HL-60 (cell line): ENCODE data around the gene SSTR1.

ENCODE experiments used
- DNase-seq, 2 experiments: peaks; one replicate each; pipeline ENCODE4 v3.0.0-alpha.2; 2010 to 2020; ENCODE audit warnings: low read depth in 1 of 2, low spot score in 1 of 2
- H3K27ac ChIP-seq: fragments of 250-450 bp; sonication (Bioruptor Pico); replicated peaks from 2 replicates; pipeline ENCODE4 v1.5.1; 2020; ENCODE audit warnings: mild to moderate bottlenecking, moderate library complexity
- H3K27me3 ChIP-seq: fragments of 250-450 bp; sonication (Bioruptor Pico); 2 replicates; pipeline ENCODE4 v1.5.1; 2021; ENCODE audit warnings: mild to moderate bottlenecking, moderate library complexity; ENCODE audit not compliant: insufficient read depth, poor library complexity, severe bottlenecking
- H3K4me3 ChIP-seq: replicated peaks from 2 replicates; pipeline ENCODE4 v1.5.1; 2011; ENCODE audit warnings: mild to moderate bottlenecking, control low read depth, low read length; ENCODE audit not compliant: insufficient read depth
- CTCF ChIP-seq: IDR thresholded peaks from one replicate; pipeline ENCODE4 v1.5.1; 2011; ENCODE audit warnings: low read length, control low read depth, inconsistent platforms; ENCODE audit not compliant: insufficient read depth
- GABPA ChIP-seq: IDR thresholded peaks from 2 replicates; pipeline ENCODE4 v1.6.1; 2012; ENCODE audit warnings: low read depth
- POLR2AphosphoS5 ChIP-seq: IDR thresholded peaks from 2 replicates; pipeline ENCODE4 v1.6.1; 2012; ENCODE audit warnings: low read depth
- REST ChIP-seq: IDR thresholded peaks from 2 replicates; pipeline ENCODE4 v1.6.1; 2012; ENCODE audit warnings: low read depth; ENCODE audit not compliant: insufficient replicate concordance
- SPI1 ChIP-seq: IDR thresholded peaks from 2 replicates; pipeline ENCODE4 v1.6.1; 2012; ENCODE audit warnings: low read depth, mild to moderate bottlenecking, borderline replicate concordance

Gene SSTR1

DNA sequence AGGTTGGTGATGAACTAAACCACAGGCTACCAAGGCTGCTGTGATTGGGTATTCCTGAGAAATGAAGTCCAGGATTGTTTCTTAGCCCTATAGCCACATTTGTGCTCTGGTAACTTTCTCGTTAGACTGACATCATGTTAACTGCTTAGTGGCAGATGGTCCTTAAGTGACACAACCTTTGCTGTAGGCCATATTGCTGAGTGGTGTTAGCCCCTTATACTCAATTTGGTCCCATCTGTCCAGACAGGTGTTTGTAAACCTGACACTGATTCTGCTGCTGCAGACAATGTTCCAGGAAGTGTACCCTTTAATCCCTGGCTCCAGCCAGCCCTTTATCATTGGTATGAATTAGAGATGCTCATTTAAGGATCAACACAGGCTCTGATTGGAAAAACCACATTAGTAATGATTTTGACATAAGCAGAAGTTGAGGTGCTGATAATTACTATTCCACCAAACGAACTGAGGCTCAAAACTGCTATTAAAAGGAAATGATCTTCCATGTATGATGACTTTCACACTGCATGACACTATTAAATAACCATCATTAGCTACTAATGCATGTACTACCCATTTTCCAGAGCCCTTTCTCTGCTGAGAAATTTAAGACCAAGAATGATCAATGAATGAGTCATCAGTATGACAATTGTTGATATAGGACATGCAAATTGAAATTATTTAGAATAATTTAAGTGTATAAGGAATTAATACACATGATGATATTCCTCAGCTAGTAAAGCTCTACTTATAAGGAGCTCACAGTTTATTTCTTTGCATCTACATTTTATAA, 3.6 kb upstream of the SSTR1 start:
- no peak overlapping the region for H3K4me3 ChIP-seq
- H3K27ac ChIP-seq: no peak overlapping the region
- H3K27me3 ChIP-seq: peaks cover 4% of the 10 kb centered on the region
- TF ChIP-seq GABPA: no peak
- no peak for TF ChIP-seq CTCF
- TF ChIP-seq REST: no peak
- no peak for TF ChIP-seq POLR2AphosphoS5
- no peak for TF ChIP-seq SPI1
- DNase-seq: no peak

- peaks cover 6% of the 10 kb centered on the region for H3K27me3 ChIP-seq
- TF ChIP-seq REST: no peak
- TF ChIP-seq POLR2AphosphoS5: no peak
- TF ChIP-seq GABPA: no peak
- no peak overlapping the region for H3K27ac ChIP-seq
- no peak overlapping the region for H3K4me3 ChIP-seq
- no peak for DNase-seq
These were observed 3.0 kb upstream of the SSTR1 start for GRCh38 chr14:38204719-38205115.

- H3K27me3 ChIP-seq: peaks cover 8% of the 10 kb centered on the region
- TF ChIP-seq REST (no peak), SPI1 (no peak), GABPA (no peak)
- no peak for DNase-seq
These were observed 2.4 kb upstream of the SSTR1 start for GRCh38 chr14:38205119-38205813.

More at GRCh38 chr14:38205119-38205813, 2.4 kb upstream of the SSTR1 start:
- no peak overlapping the region for H3K4me3 ChIP-seq
- no peak overlapping the region for H3K27ac ChIP-seq
